Testis (tissue), 2 donors: ENCODE measurements around the gene SLC7A5.

Experiments used
- POLR2A ChIP-seq: fragments of 450-650 bp; IDR thresholded peaks from one replicate; pipeline ENCODE4 v1.6.1; 2017; ENCODE audit warnings: antibody characterized with exemption, mild to moderate bottlenecking, moderate library complexity
- TF ChIP-seq, protein P1 (sequence below), 3 experiments: fragments of 450-650 bp in 2 of 3; fragments of 200-600 bp in 1 of 3; sonication (generic) in 1 of 3; IDR thresholded peaks; one replicate each; pipeline ENCODE4 v1.5.1; 2016 to 2019; ENCODE audit warnings: antibody characterized with exemption in 3 of 3, mild to moderate bottlenecking in 2 of 3, moderate library complexity in 1 of 3

DNA sequence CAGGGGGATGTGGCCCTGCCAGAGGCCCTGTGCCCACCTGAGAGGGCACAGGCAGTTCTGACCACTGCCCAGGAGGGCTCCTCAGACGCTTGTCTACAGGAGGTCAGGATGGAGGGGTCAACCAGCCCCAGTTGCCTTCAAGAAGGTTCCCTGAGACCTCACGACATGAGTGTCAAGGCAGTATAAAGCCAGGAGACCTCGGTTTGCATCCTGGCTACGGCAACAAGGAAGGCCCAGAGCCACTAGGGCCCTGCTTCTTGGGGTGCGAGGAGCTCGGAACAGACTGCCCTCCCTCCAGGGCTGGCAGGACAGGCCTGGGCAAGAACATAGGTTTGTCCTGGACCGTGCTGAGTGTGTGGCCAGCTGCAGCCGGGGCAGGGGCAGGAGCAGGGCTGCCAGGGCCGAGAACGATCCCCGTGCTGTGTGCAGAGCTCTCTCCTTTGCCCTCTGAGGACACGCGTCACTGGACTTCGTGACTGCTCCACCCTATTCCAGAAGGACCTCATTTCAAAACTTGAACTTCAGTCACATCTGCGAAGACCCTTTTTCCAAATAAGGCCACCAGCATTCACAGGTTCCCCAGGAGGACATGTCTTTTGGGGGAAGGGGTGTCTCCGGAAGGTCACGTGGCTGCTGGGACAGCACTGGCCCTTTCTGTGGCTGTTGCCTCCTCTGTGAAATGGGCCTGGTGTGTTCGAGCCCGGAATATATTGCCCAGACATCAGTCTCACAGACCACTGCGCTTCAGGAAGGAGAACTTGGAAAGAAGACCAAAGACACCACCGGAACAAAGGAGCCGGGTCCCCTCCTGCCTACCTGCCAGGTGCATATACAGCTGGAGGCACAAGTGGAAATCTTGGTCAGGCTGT, 27.7 kb downstream of the SLC7A5 start:
- TF ChIP-seq, protein P1, sequence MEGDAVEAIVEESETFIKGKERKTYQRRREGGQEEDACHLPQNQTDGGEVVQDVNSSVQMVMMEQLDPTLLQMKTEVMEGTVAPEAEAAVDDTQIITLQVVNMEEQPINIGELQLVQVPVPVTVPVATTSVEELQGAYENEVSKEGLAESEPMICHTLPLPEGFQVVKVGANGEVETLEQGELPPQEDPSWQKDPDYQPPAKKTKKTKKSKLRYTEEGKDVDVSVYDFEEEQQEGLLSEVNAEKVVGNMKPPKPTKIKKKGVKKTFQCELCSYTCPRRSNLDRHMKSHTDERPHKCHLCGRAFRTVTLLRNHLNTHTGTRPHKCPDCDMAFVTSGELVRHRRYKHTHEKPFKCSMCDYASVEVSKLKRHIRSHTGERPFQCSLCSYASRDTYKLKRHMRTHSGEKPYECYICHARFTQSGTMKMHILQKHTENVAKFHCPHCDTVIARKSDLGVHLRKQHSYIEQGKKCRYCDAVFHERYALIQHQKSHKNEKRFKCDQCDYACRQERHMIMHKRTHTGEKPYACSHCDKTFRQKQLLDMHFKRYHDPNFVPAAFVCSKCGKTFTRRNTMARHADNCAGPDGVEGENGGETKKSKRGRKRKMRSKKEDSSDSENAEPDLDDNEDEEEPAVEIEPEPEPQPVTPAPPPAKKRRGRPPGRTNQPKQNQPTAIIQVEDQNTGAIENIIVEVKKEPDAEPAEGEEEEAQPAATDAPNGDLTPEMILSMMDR (IDR thresholded peaks at IDR 0.05), result no peak
- TF ChIP-seq POLR2A, result no peak
